WTC11 (cell line): Measurements from ENCODE around the gene MCHR2. TPM values are rescaled to one million over a fixed set of nuclear protein-coding genes. Genes with fewer than 3 reads are reported as not detected.

Experiments
- ATAC-seq: fragments of 200-7000 bp; cut with Tn5 transposase; 2 replicates; pipeline ENCODE4 v1.10.0; 2021; ENCODE audit warnings: mild to moderate bottlenecking, moderate library complexity
- CTCF ChIA-PET: fragments of 300-600 bp; sonication (Branson Sonifier 250); formaldehyde crosslinking; loops from one replicate; lab custom pipeline; 2021; ENCODE audit warnings: antibody characterized with exemption; lab: Charles Lee
- POLR2A ChIA-PET: fragments of 350-600 bp; sonication (Branson Sonifier 250); formaldehyde crosslinking; loops from one replicate; lab custom pipeline; 2021; ENCODE audit warnings: antibody characterized with exemption; lab: Charles Lee
- DNase-seq: peaks from one replicate; pipeline ENCODE4 v3.0.0; 2021; ENCODE audit warnings: low spot score
- H3K27ac Mint-ChIP-seq: 2 replicates; pipeline ENCODE4 v1.8.0; 2021; ENCODE audit warnings: mixed read lengths
- H3K27me3 Mint-ChIP-seq: 2 replicates; pipeline ENCODE4 v1.8.0; 2021; ENCODE audit warnings: low read depth, mild to moderate bottlenecking, moderate library complexity, mixed read lengths
- H3K36me3 Mint-ChIP-seq: 2 replicates; pipeline ENCODE4 v1.8.0; 2021; ENCODE audit warnings: mixed read lengths
- H3K4me1 Mint-ChIP-seq: 2 replicates; pipeline ENCODE4 v1.8.0; 2022; ENCODE audit warnings: mixed read lengths
- H3K4me3 Mint-ChIP-seq: 2 replicates; pipeline ENCODE4 v1.8.0; 2021; ENCODE audit warnings: mild to moderate bottlenecking, moderate library complexity, mixed read lengths
- H3K9me3 Mint-ChIP-seq: 2 replicates; pipeline ENCODE4 v1.8.0; 2021; ENCODE audit warnings: mixed read lengths
- AR ChIP-seq: fragments of 250-450 bp; sonication (Bioruptor Pico); IDR thresholded peaks from 2 replicates; pipeline ENCODE4 v1.9.0; 2021; ENCODE audit warnings: mild to moderate bottlenecking
- ATF3 ChIP-seq: sonication (generic); formaldehyde crosslinking; conservative IDR thresholded peaks from 2 replicates; pipeline ENCODE4 v1.8.1; 2022; ENCODE audit warnings: mild to moderate bottlenecking, missing genetic modification reagents
- CREB1 ChIP-seq: sonication (generic); formaldehyde crosslinking; IDR thresholded peaks from 2 replicates; pipeline ENCODE4 v1.8.0; 2023; ENCODE audit warnings: mild to moderate bottlenecking, missing genetic modification reagents
- E2F5 ChIP-seq: sonication (generic); formaldehyde crosslinking; IDR thresholded peaks from 2 replicates; pipeline ENCODE4 v1.8.1; 2022; ENCODE audit warnings: mild to moderate bottlenecking, moderate library complexity, missing genetic modification reagents
- ELF4 ChIP-seq: sonication (generic); formaldehyde crosslinking; IDR thresholded peaks from 2 replicates; pipeline ENCODE4 v1.8.1; 2022; ENCODE audit warnings: low read depth, mild to moderate bottlenecking, moderate library complexity, missing genetic modification reagents
- ERG ChIP-seq: fragments of 250-450 bp; sonication (Bioruptor Pico); IDR thresholded peaks from 2 replicates; pipeline ENCODE4 v1.8.0; 2021; ENCODE audit warnings: mild to moderate bottlenecking
- ETV6 ChIP-seq: sonication (generic); formaldehyde crosslinking; IDR thresholded peaks from 2 replicates; pipeline ENCODE4 v1.8.1; 2022; ENCODE audit warnings: mild to moderate bottlenecking, missing genetic modification reagents
- GRHL2 ChIP-seq: fragments of 250-450 bp; sonication (Bioruptor Pico); IDR thresholded peaks from 2 replicates; pipeline ENCODE4 v1.8.0; 2022; ENCODE audit warnings: mild to moderate bottlenecking, moderate library complexity; ENCODE audit not compliant: insufficient replicate concordance, severe bottlenecking
- IRF1 ChIP-seq: sonication (generic); formaldehyde crosslinking; IDR thresholded peaks from 2 replicates; pipeline ENCODE4 v1.8.0; 2023; ENCODE audit warnings: missing genetic modification reagents
- NFATC4 ChIP-seq: fragments of 250-450 bp; sonication (Bioruptor Pico); IDR thresholded peaks from 2 replicates; pipeline ENCODE4 v1.9.0; 2021; ENCODE audit warnings: mild to moderate bottlenecking
- NR3C1 ChIP-seq: sonication (generic); formaldehyde crosslinking; conservative IDR thresholded peaks from 2 replicates; pipeline ENCODE4 v1.8.1; 2023; ENCODE audit warnings: low read depth, mild to moderate bottlenecking, missing genetic modification reagents
- PRDM15 ChIP-seq: sonication (generic); formaldehyde crosslinking; IDR thresholded peaks from 2 replicates; pipeline ENCODE4 v1.8.0; 2022; ENCODE audit warnings: missing genetic modification reagents
- SP1 ChIP-seq: sonication (generic); formaldehyde crosslinking; conservative IDR thresholded peaks from 2 replicates; pipeline ENCODE4 v1.8.1; 2022; ENCODE audit warnings: missing genetic modification reagents
- ZNF281 ChIP-seq: sonication (generic); formaldehyde crosslinking; IDR thresholded peaks from 2 replicates; pipeline ENCODE4 v1.8.0; 2023; ENCODE audit warnings: mild to moderate bottlenecking, missing genetic modification reagents
- ZNF512 ChIP-seq: sonication (generic); formaldehyde crosslinking; IDR thresholded peaks from 2 replicates; pipeline ENCODE4 v1.8.1; 2022; ENCODE audit warnings: missing genetic modification reagents, borderline replicate concordance
- total RNA-seq: library from RNA; stranded (reverse); gene quantifications from 3 replicates; pipeline ENCODE4 v1.2.3, GENCODE V29; 2021

The MCHR2 gene
- total RNA-seq, 1 experiment from 2014 or later, result not detected

GRCh38 chr6:99967052-99967451 is 27.0 kb downstream of the MCHR2 start:
- Mint-ChIP-seq H3K9me3 (no peaks in the 10 kb centered on the region), H3K27ac (no peak overlapping the region), H3K27me3 (no peaks in the 10 kb centered on the region; the same call in 1 of the 2 replicates), H3K36me3 (no peaks in the 10 kb centered on the region), H3K4me3 (no peak overlapping the region), H3K4me1 (no peaks in the 10 kb centered on the region)
- no peak for TF ChIP-seq ERG
- no peak for TF ChIP-seq ETV6 (CRISPR knock-in tag)
- TF ChIP-seq ZNF512 (CRISPR knock-in tag), result no peak
- TF ChIP-seq NR3C1 (CRISPR knock-in tag), result no peak
- no peak for TF ChIP-seq AR
- no peak for TF ChIP-seq NFATC4 (CRISPR knock-in tag)
- TF ChIP-seq CREB1, result no peak
- TF ChIP-seq ZNF281 (CRISPR knock-in tag), result no peak
- no peak for TF ChIP-seq IRF1 (CRISPR knock-in tag)
- no peak for TF ChIP-seq SP1 (CRISPR knock-in tag)
- TF ChIP-seq ELF4, result no peak
- no peak for TF ChIP-seq ATF3
- TF ChIP-seq E2F5 (CRISPR knock-in tag), result no peak
- no peak for TF ChIP-seq GRHL2 (CRISPR knock-in tag)
- TF ChIP-seq PRDM15 (CRISPR knock-in tag), result no peak
- ChIA-PET POLR2A (no interaction called here), CTCF (no interaction called here)
- no peak for DNase-seq
- no peak for ATAC-seq
